GM19239 (cell line): Measurements from ENCODE around the gene RELT.

Source experiments
- DNase-seq: peaks from one replicate; pipeline ENCODE4 v3.0.0; 2011; ENCODE audit warnings: low spot score; ENCODE audit not compliant: insufficient read length
- FAIRE-seq: peaks from 2 replicates; lab custom pipeline; 2011; peaks lifted over from hg19 to GRCh38; lab: Jason Lieb, UNC

RELT gene

GRCh38 chr11:73399636-73400035, 23.4 kb downstream of the RELT start:
- DNase-seq (no peak), FAIRE-seq (no peak)

- no peak for FAIRE-seq
- no peak for DNase-seq
These were observed 24.1 kb downstream of the RELT start for GRCh38 chr11:73400293-73400692.

DNA sequence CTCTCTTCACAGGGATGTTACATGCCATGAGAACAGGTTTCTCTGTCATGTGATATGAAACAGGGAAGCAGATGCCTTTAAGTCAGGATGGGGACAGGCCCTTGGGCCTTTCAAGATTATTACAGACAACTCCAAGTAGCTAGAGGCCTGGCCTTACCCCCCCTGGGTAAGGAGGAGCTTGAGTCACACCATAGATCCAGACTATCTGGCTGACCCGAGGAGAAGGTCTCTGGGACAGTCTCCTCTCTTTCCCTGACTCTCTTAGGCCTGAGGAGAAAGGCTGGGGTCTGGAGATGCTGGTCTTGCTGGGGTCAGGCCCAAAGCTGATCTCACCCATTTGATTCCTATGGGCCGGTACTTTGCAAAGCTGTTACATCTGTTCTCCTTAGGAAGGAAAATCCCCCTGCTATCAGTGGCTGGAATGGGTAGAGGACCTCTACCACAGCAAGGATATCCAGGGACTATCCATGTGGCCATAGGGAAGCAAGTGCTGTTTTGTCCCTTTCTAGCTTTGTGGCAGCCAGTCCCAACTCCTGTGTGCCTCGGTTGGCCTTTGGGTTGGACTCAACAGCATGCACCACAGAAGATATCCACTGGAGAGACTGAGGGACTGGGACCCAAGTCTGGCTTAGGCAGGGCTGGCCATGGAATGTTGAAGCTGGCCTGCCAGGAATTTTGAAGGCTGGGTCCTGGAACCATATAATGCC, 25.2 kb downstream of the RELT start:
- no peak for DNase-seq
- no peak for FAIRE-seq

- DNase-seq (no peak), FAIRE-seq (no peak)
These were observed 26.0 kb downstream of the RELT start for GRCh38 chr11:73401924-73402833.

- DNase-seq (no peak), FAIRE-seq (no peak)
These were observed 26.6 kb downstream of the RELT start for GRCh38 chr11:73402834-73403185.

DNA sequence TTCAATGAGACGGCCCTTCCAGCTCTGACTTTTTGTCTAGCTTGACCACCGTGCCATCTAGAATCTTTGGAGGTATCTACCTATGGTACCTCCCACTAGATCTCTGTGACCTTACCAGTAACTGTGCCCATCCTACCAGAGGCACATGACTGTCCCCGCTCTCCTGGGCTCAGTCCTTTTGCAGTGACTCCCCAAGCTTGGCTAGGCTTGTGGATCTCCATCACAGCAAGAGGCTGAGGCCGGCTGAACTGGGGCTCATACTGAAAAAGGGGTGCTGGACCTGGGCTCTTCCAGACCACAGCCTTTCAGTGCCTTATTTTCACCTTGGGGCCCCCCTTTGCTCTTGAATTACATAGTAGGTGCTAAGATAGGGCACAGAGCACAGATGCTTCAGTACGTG, 27.3 kb downstream of the RELT start:
- no peak for FAIRE-seq

GRCh38 chr11:73404048-73404447, 27.8 kb downstream of the RELT start:
- DNase-seq (no peak), FAIRE-seq (no peak)

More for the DNA sequence above, 27.3 kb downstream of the RELT start:
- DNase-seq: no peak

GRCh38 chr11:73404506-73405145, 28.4 kb downstream of the RELT start:
- FAIRE-seq (no peak), DNase-seq (no peak)

DNA sequence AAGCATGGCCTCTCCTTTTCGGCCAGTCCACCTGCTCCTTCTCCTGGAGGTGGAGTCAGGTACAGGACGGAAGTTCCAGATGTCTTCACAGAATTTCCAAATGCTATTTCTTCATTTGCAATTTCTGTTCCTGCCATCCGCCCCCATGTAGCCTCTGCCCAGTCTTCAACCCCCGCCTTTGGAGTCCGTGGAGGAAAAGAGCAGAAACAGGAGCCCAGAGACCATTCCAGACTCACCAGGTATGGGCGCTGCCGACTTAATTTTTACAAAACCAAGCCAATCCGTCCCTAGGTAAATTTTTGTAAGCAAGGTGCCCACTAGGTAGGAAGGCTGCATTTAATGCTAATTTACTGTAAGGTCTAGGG, 28.9 kb downstream of the RELT start:
- FAIRE-seq (no peak), DNase-seq (no peak)

DNA sequence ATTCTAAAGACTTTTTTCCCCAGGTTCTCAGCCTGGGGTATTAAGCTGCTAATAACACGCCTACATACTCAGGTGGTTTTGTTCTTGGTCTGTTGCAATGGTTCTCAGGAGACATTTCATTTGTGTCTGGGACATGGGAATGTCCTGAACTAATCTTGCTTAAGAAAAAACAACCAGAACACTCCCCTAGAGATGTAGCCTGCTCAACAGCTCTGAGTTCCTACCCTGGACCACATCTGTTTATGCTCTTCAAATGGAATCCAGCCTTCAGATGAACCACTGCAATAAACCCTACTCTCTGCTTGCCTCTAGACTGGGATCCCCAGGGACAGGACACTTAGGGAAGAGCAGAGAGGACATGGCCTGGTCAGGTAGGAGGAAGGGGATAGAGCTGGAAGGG, 29.9 kb downstream of the RELT start:
- no peak for FAIRE-seq
- DNase-seq: no peak

- FAIRE-seq: no peak
- DNase-seq: no peak
These were observed 30.4 kb downstream of the RELT start for GRCh38 chr11:73406619-73407018.

GRCh38 chr11:73409431-73409830, 33.2 kb downstream of the RELT start:
- FAIRE-seq: no peak
- no peak for DNase-seq

DNA sequence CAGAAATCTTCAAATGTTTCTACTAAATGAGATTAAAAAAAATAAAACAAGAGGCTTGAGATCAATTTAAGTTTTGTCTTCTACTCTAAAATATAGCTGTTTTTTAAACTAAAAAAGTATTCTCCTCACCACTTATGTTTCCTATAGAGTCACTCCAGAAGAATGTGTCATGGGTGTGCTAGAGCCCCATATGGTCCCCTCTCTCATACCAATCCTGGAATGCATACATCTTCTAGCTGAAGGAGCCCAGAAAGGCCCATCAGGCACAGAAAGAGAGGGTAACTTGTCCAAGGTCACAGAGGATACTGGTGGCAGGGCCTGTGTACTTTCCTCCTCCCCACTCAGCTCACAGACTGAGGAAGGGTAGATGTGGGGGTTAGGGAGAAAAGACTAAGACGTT, 34.4 kb downstream of the RELT start:
- FAIRE-seq (no peak), DNase-seq (no peak)

DNA sequence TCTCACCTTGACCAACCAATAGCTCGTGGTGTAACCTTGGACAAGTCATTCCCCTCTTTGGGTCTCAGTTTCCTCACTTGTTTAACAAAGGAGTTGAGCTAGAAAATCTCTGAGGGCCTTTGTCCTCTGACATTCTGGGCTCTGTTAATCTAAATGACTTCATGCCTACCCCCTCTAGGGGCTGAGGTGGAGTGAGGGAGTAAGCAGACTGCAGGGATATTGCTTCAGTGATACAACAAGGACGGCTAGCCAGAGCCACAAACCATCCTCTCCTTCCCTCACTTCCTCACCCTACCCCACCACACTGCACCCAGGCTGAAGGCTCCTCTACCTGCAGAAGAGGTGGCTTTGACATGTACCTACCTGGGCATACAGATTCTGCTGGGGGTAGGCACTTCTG, 34.8 kb downstream of the RELT start:
- no peak for DNase-seq
- no peak for FAIRE-seq

- FAIRE-seq: no peak
- DNase-seq: no peak
These were observed 36.1 kb downstream of the RELT start for GRCh38 chr11:73412308-73412707.

- DNase-seq (no peak), FAIRE-seq (no peak)
These were observed 37.1 kb downstream of the RELT start for GRCh38 chr11:73413256-73413655.

GRCh38 chr11:73414977-73415651, 38.9 kb downstream of the RELT start:
- DNase-seq (no peak), FAIRE-seq (no peak)

GRCh38 chr11:73415854-73416615, 39.8 kb downstream of the RELT start:
- DNase-seq: no peak
- FAIRE-seq: no peak

DNA sequence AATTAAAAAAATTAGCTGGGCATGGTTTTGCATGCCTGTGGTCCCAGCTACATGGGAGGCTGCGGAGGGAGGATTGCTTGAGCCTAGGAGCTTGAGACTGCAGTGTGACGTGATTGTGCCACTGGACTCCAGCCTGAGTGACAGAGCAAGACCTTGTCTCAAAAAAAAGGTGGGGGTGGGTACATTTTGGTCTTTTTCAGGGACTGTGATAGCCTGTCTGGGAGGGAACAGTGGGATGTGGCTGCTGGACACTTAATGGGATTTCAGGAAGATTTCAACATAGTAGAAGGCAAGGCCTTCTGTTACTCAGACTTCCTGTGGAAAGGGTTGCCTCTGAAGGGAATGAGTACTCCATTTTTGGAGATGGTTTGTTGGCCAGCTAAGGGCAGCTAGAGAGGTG, 40.6 kb downstream of the RELT start:
- FAIRE-seq (no peak), DNase-seq (no peak)

DNA sequence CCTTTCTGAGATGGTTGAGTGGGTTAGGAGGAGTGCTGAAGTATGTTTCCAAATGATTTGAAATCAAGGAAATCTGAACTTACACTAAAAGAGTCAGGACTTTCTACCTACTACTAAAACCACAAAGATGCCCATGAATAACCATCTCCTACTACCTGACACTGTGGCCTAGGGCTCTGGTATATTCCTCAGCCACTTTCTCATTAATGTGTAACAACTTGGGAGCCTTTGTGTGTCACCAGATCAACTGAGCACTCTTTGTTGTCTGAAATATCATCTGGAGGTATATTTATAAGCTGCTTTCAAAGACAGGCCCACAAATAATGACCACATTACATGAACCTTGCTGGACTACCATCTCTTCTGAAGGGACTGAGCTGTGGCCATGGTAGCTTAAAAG, 43.9 kb downstream of the RELT start:
- FAIRE-seq: no peak

More for the DNA sequence above, 43.9 kb downstream of the RELT start:
- DNase-seq: no peak
